Hepatocyte (in vitro differentiated cells): ENCODE data around the gene SMPX. TPM values are rescaled to one million over a fixed set of nuclear protein-coding genes. Genes with fewer than 3 reads are reported as not detected.

Experiments
- DNase-seq: peaks from one replicate; pipeline ENCODE4 v3.0.0-alpha.2; 2016; ENCODE audit warnings: low spot score
- H2AFZ ChIP-seq: fragments of 200-600 bp; sonication (generic); 2 replicates; pipeline ENCODE4 v1.6.0; 2016; ENCODE audit warnings: antibody characterized with exemption, mild to moderate bottlenecking
- H3K27ac ChIP-seq: fragments of 200-600 bp; sonication (generic); 2 replicates; pipeline ENCODE4 v1.5.1; 2016; ENCODE audit warnings: mild to moderate bottlenecking
- H3K27me3 ChIP-seq: fragments of 200-600 bp; sonication (generic); 2 replicates; pipeline ENCODE4 v1.6.1; 2016
- H3K36me3 ChIP-seq: fragments of 200-600 bp; sonication (generic); replicated peaks from 2 replicates; pipeline ENCODE4 v1.5.1; 2016; ENCODE audit warnings: low read depth; ENCODE audit not compliant: insufficient read depth
- H3K4me1 ChIP-seq: fragments of 200-600 bp; sonication (generic); 2 replicates; pipeline ENCODE4 v1.5.1; 2016; ENCODE audit warnings: mild to moderate bottlenecking, moderate library complexity; ENCODE audit not compliant: insufficient read depth
- H3K4me2 ChIP-seq: fragments of 200-600 bp; sonication (generic); 2 replicates; pipeline ENCODE4 v1.6.0; 2016
- H3K4me3 ChIP-seq: fragments of 200-600 bp; sonication (generic); 2 replicates; pipeline ENCODE4 v1.5.1; 2016; ENCODE audit warnings: mild to moderate bottlenecking
- H3K79me2 ChIP-seq: fragments of 200-600 bp; sonication (generic); 2 replicates; pipeline ENCODE4 v1.6.0; 2017; ENCODE audit warnings: mild to moderate bottlenecking
- H3K9me2 ChIP-seq: fragments of 200-600 bp; sonication (generic); replicated peaks from 2 replicates; pipeline ENCODE4 v1.6.0; 2017; ENCODE audit warnings: mild to moderate bottlenecking; ENCODE audit not compliant: insufficient read depth
- H3K9me3 ChIP-seq: fragments of 200-600 bp; sonication (generic); 2 replicates; pipeline ENCODE4 v1.5.1; 2016; ENCODE audit warnings: low read depth, mild to moderate bottlenecking
- H4K20me1 ChIP-seq: fragments of 200-600 bp; sonication (generic); 2 replicates; pipeline ENCODE4 v1.6.0; 2016; ENCODE audit warnings: mild to moderate bottlenecking; ENCODE audit not compliant: insufficient read depth, poor library complexity, severe bottlenecking
- CTCF ChIP-seq: fragments of 200-600 bp; sonication (generic); IDR thresholded peaks from 2 replicates; pipeline ENCODE4 v1.5.1; 2016; ENCODE audit warnings: antibody characterized with exemption, mild to moderate bottlenecking; ENCODE audit not compliant: poor library complexity
- EZH2 ChIP-seq: fragments of 200-600 bp; sonication (generic); IDR thresholded peaks from 2 replicates; pipeline ENCODE4 v1.6.1; 2016; ENCODE audit warnings: antibody characterized with exemption, mild to moderate bottlenecking, borderline replicate concordance
- EZH2phosphoT487 ChIP-seq: fragments of 200-600 bp; sonication (generic); IDR thresholded peaks from one replicate; pipeline ENCODE4 v1.6.1; 2018; ENCODE audit warnings: antibody characterized with exemption, mild to moderate bottlenecking, low read depth, moderate library complexity; ENCODE audit not compliant: unreplicated experiment, severe bottlenecking
- WGBS: methylation state at CpG from one replicate; pipeline ENCODE4 v1.1.6; 2016; ENCODE audit warnings: low lambda C conversion rate; ENCODE audit errors: missing lambda C conversion rate; 5-methylcytosine and 5-hydroxymethylcytosine counted together
- polyA plus RNA-seq: library from polyadenylated mRNA; unstranded; fragments of >200 nt; fragmentation: Nextera tagmentation; extraction: Ambion mirVana; gene quantifications from 2 replicates; pipeline ENCODE4 v1.2.1, GENCODE V29; 2016
- total RNA-seq: library from RNA; depleted of rRNA; stranded (reverse); fragments of >200 nt; gene quantifications from 2 replicates; pipeline ENCODE4 v1.2.3, GENCODE V29; 2014

SMPX gene
- total and polyA plus RNA-seq, 2 experiments from 2014 or later: 1.4 to 3.0 TPM

- 84% methylated on average over 3 of the region's 3 CpGs for whole genome bisulfite sequencing
- no peak for DNase-seq
- Histone ChIP-seq H4K20me1 (no peaks in the 10 kb centered on the region), H3K9me3 (no peaks in the 10 kb centered on the region), H3K79me2 (no peaks in the 10 kb centered on the region), H3K9me2 (no peaks in the 10 kb centered on the region), H3K27ac (no peak overlapping the region), H3K4me3 (no peak overlapping the region), H3K36me3 (no peaks in the 10 kb centered on the region), H3K4me2 (no peak overlapping the region), H3K27me3 (no peaks in the 10 kb centered on the region), H2AFZ (no peak overlapping the region), H3K4me1 (peaks cover 12% of the 10 kb centered on the region)
- TF ChIP-seq EZH2 (no peak), CTCF (no peak), EZH2phosphoT487 (no peak)
Observed at GRCh38 chrX:21744060-21744459, 13.9 kb downstream of the SMPX start.

GRCh38 chrX:21741869-21742701, 15.8 kb downstream of the SMPX start:
- DNase-seq: no peak
- Histone ChIP-seq H3K79me2 (no peaks in the 10 kb centered on the region), H3K36me3 (no peaks in the 10 kb centered on the region), H3K9me2 (no peaks in the 10 kb centered on the region), H3K4me1 (peaks cover 12% of the 10 kb centered on the region), H4K20me1 (no peaks in the 10 kb centered on the region), H2AFZ (no peak overlapping the region), H3K4me3 (no peak overlapping the region), H3K27me3 (no peaks in the 10 kb centered on the region), H3K27ac (peak overlapping the region; percentile 27), H3K9me3 (no peaks in the 10 kb centered on the region), H3K4me2 (no peak overlapping the region)
- 66% methylated on average over 6 of the region's 6 CpGs for WGBS
- TF ChIP-seq CTCF (no peak), EZH2phosphoT487 (no peak), EZH2 (no peak)

- no peaks in the 10 kb centered on the region for H3K79me2 ChIP-seq
- no peaks in the 10 kb centered on the region for H3K9me2 ChIP-seq
- TF ChIP-seq CTCF (no peak), EZH2phosphoT487 (no peak), EZH2 (no peak)
- no peaks in the 10 kb centered on the region for H3K36me3 ChIP-seq
- H3K4me2 ChIP-seq: no peak overlapping the region
- no peaks in the 10 kb centered on the region for H3K9me3 ChIP-seq
- H3K27me3 ChIP-seq: no peaks in the 10 kb centered on the region
- H3K4me3 ChIP-seq: no peak overlapping the region
- H3K4me1 ChIP-seq: peaks cover 12% of the 10 kb centered on the region
- H2AFZ ChIP-seq: no peak overlapping the region
- no peak overlapping the region for H3K27ac ChIP-seq
- DNase-seq: no peak
- no peaks in the 10 kb centered on the region for H4K20me1 ChIP-seq
Observed at GRCh38 chrX:21741364-21741763, 16.6 kb downstream of the SMPX start.
